ENCODE results near the gene POLDIP3.
"Not testable (repeated sequence)": the region's sequence is repeated elsewhere in the genome, so short reads cannot be mapped to it uniquely, and the experiment has no call there.

Gene POLDIP3

GRCh38 chr22:42553475-42554361 is 61.0 kb downstream of the POLDIP3 start, which contains the start of gene SERHL2:
Gene SERHL2 (plus strand): TSS chr22:42553956. CDS start chr22:42554021, 65 bp downstream.
- peak; percentile 92 for DNase-seq

GRCh38 chr22:42552294-42552647 is 62.4 kb downstream of the POLDIP3 start:
- not testable (repeated sequence) for DNase-seq

- DNase-seq: no peak
These were observed 65.2 kb downstream of the POLDIP3 start for GRCh38 chr22:42549331-42550060.

- DNase-seq: no peak
These were observed 65.9 kb downstream of the POLDIP3 start for GRCh38 chr22:42548597-42549330.

GRCh38 chr22:42548126-42548525 is 66.6 kb downstream of the POLDIP3 start:
- DNase-seq: not testable (repeated sequence)

GRCh38 chr22:42547562-42547961 is 67.1 kb downstream of the POLDIP3 start:
- no peak for DNase-seq

GRCh38 chr22:42544686-42545085 is 70.0 kb downstream of the POLDIP3 start:
- DNase-seq: no peak

- DNase-seq: not testable (repeated sequence)
These were observed 75.4 kb downstream of the POLDIP3 start for GRCh38 chr22:42539236-42539771.

GRCh38 chr22:42537199-42537831 is 77.4 kb downstream of the POLDIP3 start:
- DNase-seq: not testable (repeated sequence)

GRCh38 chr22:42536634-42537033 is 78.0 kb downstream of the POLDIP3 start:
- DNase-seq: not testable (repeated sequence)

- no peak for DNase-seq
These were observed 78.5 kb downstream of the POLDIP3 start for GRCh38 chr22:42536166-42536565.

- DNase-seq: not testable (repeated sequence)
These were observed 79.5 kb downstream of the POLDIP3 start for GRCh38 chr22:42535082-42535731.
